Brain microvascular endothelial cell (primary cell): ENCODE results near the gene TMA7B.
A peak's percentile ranks its signal among the peaks of the same experiment; 100 is the strongest.

Source experiments
- DNase-seq: peaks from one replicate; pipeline ENCODE4 v3.0.0-alpha.2; 2020
- H3K27ac ChIP-seq: fragments of 250-450 bp; sonication (Bioruptor Pico); 2 replicates; pipeline ENCODE4 v1.5.1; 2020; ENCODE audit warnings: mild to moderate bottlenecking, moderate library complexity
- H3K27me3 ChIP-seq: fragments of 250-450 bp; sonication (Bioruptor Pico); replicated peaks from 2 replicates; pipeline ENCODE4 v1.5.1; 2020; ENCODE audit warnings: mild to moderate bottlenecking
- H3K36me3 ChIP-seq: fragments of 250-450 bp; sonication (Bioruptor Pico); replicated peaks from 2 replicates; pipeline ENCODE4 v1.5.1; 2020; ENCODE audit warnings: mild to moderate bottlenecking
- H3K4me3 ChIP-seq: 2 replicates; pipeline ENCODE4 v1.5.1; 2011; ENCODE audit warnings: low read depth, mild to moderate bottlenecking, control low read depth, low read length, moderate library complexity
- in situ Hi-C: cut with HindIII; loops from 2 replicates; pipeline ENCODE4 v1.10.0; 2017; ENCODE audit warnings: low sequenced_read_pairs, low pct_ligation_motif_present
- TF ChIP-seq, protein P1 (sequence below): IDR thresholded peaks from 2 replicates; pipeline ENCODE4 v1.5.1; 2011; ENCODE audit warnings: low read depth, mild to moderate bottlenecking, moderate library complexity, low read length, control low read depth, inconsistent platforms; ENCODE audit errors: missing control alignments

Gene TMA7B

GRCh38 chr22:39995393-39996252, 35.4 kb downstream of the TMA7B start:
- TF ChIP-seq, protein P1, sequence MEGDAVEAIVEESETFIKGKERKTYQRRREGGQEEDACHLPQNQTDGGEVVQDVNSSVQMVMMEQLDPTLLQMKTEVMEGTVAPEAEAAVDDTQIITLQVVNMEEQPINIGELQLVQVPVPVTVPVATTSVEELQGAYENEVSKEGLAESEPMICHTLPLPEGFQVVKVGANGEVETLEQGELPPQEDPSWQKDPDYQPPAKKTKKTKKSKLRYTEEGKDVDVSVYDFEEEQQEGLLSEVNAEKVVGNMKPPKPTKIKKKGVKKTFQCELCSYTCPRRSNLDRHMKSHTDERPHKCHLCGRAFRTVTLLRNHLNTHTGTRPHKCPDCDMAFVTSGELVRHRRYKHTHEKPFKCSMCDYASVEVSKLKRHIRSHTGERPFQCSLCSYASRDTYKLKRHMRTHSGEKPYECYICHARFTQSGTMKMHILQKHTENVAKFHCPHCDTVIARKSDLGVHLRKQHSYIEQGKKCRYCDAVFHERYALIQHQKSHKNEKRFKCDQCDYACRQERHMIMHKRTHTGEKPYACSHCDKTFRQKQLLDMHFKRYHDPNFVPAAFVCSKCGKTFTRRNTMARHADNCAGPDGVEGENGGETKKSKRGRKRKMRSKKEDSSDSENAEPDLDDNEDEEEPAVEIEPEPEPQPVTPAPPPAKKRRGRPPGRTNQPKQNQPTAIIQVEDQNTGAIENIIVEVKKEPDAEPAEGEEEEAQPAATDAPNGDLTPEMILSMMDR = no peak

DNA sequence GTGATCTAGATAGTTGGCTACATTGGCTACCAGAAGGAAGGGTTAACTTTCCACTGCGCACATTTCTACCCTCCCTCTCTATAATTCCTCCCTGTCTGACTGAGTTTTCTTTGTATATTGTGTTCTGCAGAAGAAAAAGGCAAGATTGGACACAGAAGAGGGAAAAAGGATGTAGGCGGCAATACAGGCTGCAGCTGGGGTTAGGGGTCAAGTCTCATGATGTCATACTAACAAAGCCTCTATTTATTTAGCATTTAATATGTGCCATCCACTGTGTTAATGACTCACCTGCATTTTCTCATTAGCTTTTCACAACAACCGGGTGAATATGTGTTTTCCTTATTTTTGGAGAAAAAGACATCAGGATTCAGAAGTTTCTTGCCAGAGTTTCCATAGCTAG, 36.5 kb downstream of the TMA7B start:
- DNase-seq = no peak
- no peak overlapping the region for H3K4me3 ChIP-seq
- TF ChIP-seq, protein P1 = no peak
- no peak overlapping the region for H3K27ac ChIP-seq
- H3K36me3 ChIP-seq = no peaks in the 10 kb centered on the region
- in situ Hi-C loops = no loop called here
- H3K27me3 ChIP-seq = peaks cover 3% of the 10 kb centered on the region

More at GRCh38 chr22:39995393-39996252, 35.4 kb downstream of the TMA7B start:
- Histone ChIP-seq H3K27me3 (peaks cover 3% of the 10 kb centered on the region), H3K27ac (no peak overlapping the region), H3K36me3 (no peaks in the 10 kb centered on the region), H3K4me3 (no peak overlapping the region)
- no peak for DNase-seq
- in situ Hi-C loops = no loop called here

- peaks cover 3% of the 10 kb centered on the region for H3K27me3 ChIP-seq
- no peak overlapping the region for H3K27ac ChIP-seq
- H3K36me3 ChIP-seq = no peaks in the 10 kb centered on the region
- H3K4me3 ChIP-seq = no peak overlapping the region
- DNase-seq = no peak
- TF ChIP-seq, protein P1 = no peak
- in situ Hi-C loops = no loop called here
Observed at GRCh38 chr22:39997421-39997820, 37.2 kb downstream of the TMA7B start.

GRCh38 chr22:39997939-39998726, 37.9 kb downstream of the TMA7B start:
- DNase-seq = no peak
- H3K4me3 ChIP-seq = no peak overlapping the region
- in situ Hi-C loops = no loop called here
- H3K36me3 ChIP-seq = no peaks in the 10 kb centered on the region
- peaks cover 3% of the 10 kb centered on the region for H3K27me3 ChIP-seq
- no peak overlapping the region for H3K27ac ChIP-seq
- TF ChIP-seq, protein P1 = no peak

GRCh38 chr22:39999144-39999757, 39.1 kb downstream of the TMA7B start:
- in situ Hi-C loops = no loop called here
- TF ChIP-seq, protein P1 = peak; percentile 41
- Histone ChIP-seq H3K27ac (no peak overlapping the region), H3K4me3 (no peak overlapping the region), H3K36me3 (no peaks in the 10 kb centered on the region), H3K27me3 (peaks cover 3% of the 10 kb centered on the region)
- peak; percentile 75 for DNase-seq
